Smooth muscle cell (in vitro differentiated cells): ENCODE results near the gene C9orf152. TPM values are rescaled to one million over a fixed set of nuclear protein-coding genes. Genes with fewer than 3 reads are reported as not detected.

Source experiments
- DNase-seq: peaks from one replicate; lab custom pipeline; 2025; ENCODE audit not compliant: unreplicated experiment; lab: John Stamatoyannopoulos, UW
- H2AFZ ChIP-seq: fragments of 200-600 bp; sonication (generic); 2 replicates; pipeline ENCODE4 v1.6.0; 2016; ENCODE audit warnings: antibody characterized with exemption, low read depth, mild to moderate bottlenecking
- H3F3A ChIP-seq: fragments of 200-600 bp; sonication (generic); 2 replicates; pipeline ENCODE4 v1.6.0; 2017; ENCODE audit warnings: antibody characterized with exemption, low read depth
- H3K27ac ChIP-seq: fragments of 200-600 bp; sonication (generic); 2 replicates; pipeline ENCODE4 v1.5.1; 2016; ENCODE audit warnings: low read depth, mild to moderate bottlenecking
- H3K27me3 ChIP-seq: fragments of 200-600 bp; sonication (generic); 2 replicates; pipeline ENCODE4 v1.6.1; 2016; ENCODE audit warnings: low read depth, mild to moderate bottlenecking
- H3K36me3 ChIP-seq: fragments of 200-600 bp; sonication (generic); 2 replicates; pipeline ENCODE4 v1.5.1; 2016; ENCODE audit warnings: low read depth
- H3K4me1 ChIP-seq: fragments of 200-600 bp; sonication (generic); 2 replicates; pipeline ENCODE4 v1.5.1; 2016; ENCODE audit warnings: low read depth
- H3K4me2 ChIP-seq: fragments of 200-600 bp; sonication (generic); 2 replicates; pipeline ENCODE4 v1.6.0; 2016; ENCODE audit warnings: mild to moderate bottlenecking
- H3K4me3 ChIP-seq: fragments of 200-600 bp; sonication (generic); 2 replicates; pipeline ENCODE4 v1.5.1; 2016; ENCODE audit warnings: mild to moderate bottlenecking
- H3K79me2 ChIP-seq: fragments of 200-600 bp; sonication (generic); 2 replicates; pipeline ENCODE4 v1.6.0; 2016; ENCODE audit warnings: low read depth, mild to moderate bottlenecking
- H3K9ac ChIP-seq: fragments of 200-600 bp; sonication (generic); 2 replicates; pipeline ENCODE4 v1.6.0; 2016; ENCODE audit warnings: low read depth
- H3K9me3 ChIP-seq: fragments of 200-600 bp; sonication (generic); replicated peaks from 2 replicates; pipeline ENCODE4 v1.5.1; 2016; ENCODE audit warnings: low read depth
- H4K20me1 ChIP-seq: fragments of 200-600 bp; sonication (generic); 2 replicates; pipeline ENCODE4 v1.6.0; 2016; ENCODE audit warnings: low read depth
- CTCF ChIP-seq: fragments of 200-600 bp; sonication (generic); IDR thresholded peaks from 2 replicates; pipeline ENCODE4 v1.5.1; 2017; ENCODE audit warnings: borderline replicate concordance, mild to moderate bottlenecking, antibody characterized with exemption; ENCODE audit not compliant: insufficient read depth, poor library complexity, severe bottlenecking
- whole genome bisulfite sequencing: methylation state at CpG from one replicate; pipeline ENCODE4 v1.1.7; 2016; ENCODE audit warnings: low lambda C conversion rate; 5-methylcytosine and 5-hydroxymethylcytosine counted together
- polyA plus RNA-seq: library from polyadenylated mRNA; unstranded; fragments of >200 nt; fragmentation: Nextera tagmentation; extraction: Ambion mirVana; gene quantifications from 2 replicates; pipeline ENCODE4 v1.2.1, GENCODE V29; 2016
- total RNA-seq: library from RNA; depleted of rRNA; stranded (reverse); fragments of >200 nt; gene quantifications from 2 replicates; pipeline ENCODE4 v1.2.3, GENCODE V29; 2014

Gene C9orf152
- total and polyA plus RNA-seq, 2 experiments from 2014 or later, result not detected

- peaks cover 57% of the 10 kb centered on the region for H3K79me2 ChIP-seq
- no peak for DNase-seq
- WGBS, result 93% methylated on average over 2 of the region's 2 CpGs
- H3K27me3 ChIP-seq, result no peaks in the 10 kb centered on the region
- H4K20me1 ChIP-seq, result peaks cover 100% of the 10 kb centered on the region
- no peak overlapping the region for H3K4me3 ChIP-seq
- H3K4me1 ChIP-seq, result no peaks in the 10 kb centered on the region
- no peak overlapping the region for H3K27ac ChIP-seq
- no peaks in the 10 kb centered on the region for H3F3A ChIP-seq
- no peak for TF ChIP-seq CTCF
- no peaks in the 10 kb centered on the region for H3K36me3 ChIP-seq
- no peaks in the 10 kb centered on the region for H3K9me3 ChIP-seq
- H3K4me2 ChIP-seq, result no peak overlapping the region
- H2AFZ ChIP-seq, result no peak overlapping the region
- H3K9ac ChIP-seq, result no peak overlapping the region
These were observed 54.5 kb downstream of the C9orf152 start for GRCh38 chr9:110153431-110153830.

- Histone ChIP-seq H3K36me3 (no peaks in the 10 kb centered on the region), H3K27ac (no peak overlapping the region), H2AFZ (no peak overlapping the region), H3K9ac (no peak overlapping the region), H3K27me3 (no peaks in the 10 kb centered on the region), H3K4me1 (no peaks in the 10 kb centered on the region), H3K4me3 (no peak overlapping the region), H3F3A (no peaks in the 10 kb centered on the region), H4K20me1 (peaks cover 100% of the 10 kb centered on the region), H3K4me2 (no peak overlapping the region), H3K79me2 (peaks cover 62% of the 10 kb centered on the region), H3K9me3 (no peaks in the 10 kb centered on the region)
- no peak for DNase-seq
- 54% methylated on average over 3 of the region's 3 CpGs for WGBS
- peak; percentile 79 for TF ChIP-seq CTCF
These were observed 55.1 kb downstream of the C9orf152 start for GRCh38 chr9:110152704-110153374.

Other genes with a start within 250 kb of the C9orf152 start
- gene TXN, start 48.3 kb upstream of the C9orf152 start, total RNA-seq, result 306 and 394 TPM in 2 replicates
- gene TXN, start 48.3 kb upstream of the C9orf152 start, polyA plus RNA-seq, result 426 and 501 TPM in 2 replicates
- gene TXNDC8, start 129.7 kb upstream of the C9orf152 start, total RNA-seq, result not detected in 2 replicates
- gene TXNDC8, start 129.7 kb upstream of the C9orf152 start, polyA plus RNA-seq, result not detected in 2 replicates